ENCODE measurements around the gene DNAJC28. TPM values are rescaled to one million over a fixed set of nuclear protein-coding genes. Genes with fewer than 3 reads are reported as not detected.

The DNAJC28 gene
- total RNA-seq, 1 experiment from 2014 or later: 1.5 TPM

- intact Hi-C loops (cut with micrococcal nuclease; ENCODE audit: unreplicated experiment): no loop called here
- ChIA-PET CTCF (interaction anchor here (0.5 to 1.2 kb wide), 3 partner anchors 59 to 130 kb away, joined by 3 to 4 read pairs (median 3); no protein-coding TSS in a partner anchor), POLR2A (interaction anchor here (0.7 kb wide), 1 partner anchor 11 kb away, joined by 6 read pairs; the partner anchor contains the start of gene TMEM50B)
- Histone ChIP-seq H3K9me3 (ENCODE audit: control insufficient read depth, insufficient read depth, low read depth, low read length) (no peaks in the 10 kb centered on the region), H3K4me3 (ENCODE audit: low read depth in 2 of 2, low read length in 2 of 2) (peak overlapping the region; percentile 58 to 67), H3K36me3 (ENCODE audit: control insufficient read depth, insufficient read depth, low read length) (no peaks in the 10 kb centered on the region), H3K27me3 (ENCODE audit: control insufficient read depth, insufficient read depth, low read length) (no peaks in the 10 kb centered on the region), H3K4me1 (ENCODE audit: control insufficient read depth, insufficient read depth, low read length) (no peaks in the 10 kb centered on the region), H3K27ac (ENCODE audit: low read length) (peak overlapping the region; percentile 82)
- BruUV-seq (replicated peaks): no TSS peak
- ATAC-seq (peak; percentile 24; the same call in 1 of the 2 replicates), DNase-seq (ENCODE audit: low read depth, low spot score) (no peak)
- no peak for TF ChIP-seq REST (IDR thresholded peaks at IDR 0.05; ENCODE audit: insufficient read depth in 1 of 2, low read depth in 2 of 2, low read length in 1 of 2)
- no peak for TF ChIP-seq CTCF (IDR thresholded peaks at IDR 0.05)
- TF ChIP-seq TCF7L2 (IDR thresholded peaks at IDR 0.05; ENCODE audit: low read depth, low read length): no peak
- TF ChIP-seq SIN3A (IDR thresholded peaks at IDR 0.05; ENCODE audit: borderline replicate concordance, insufficient read depth, low read depth, low read length): no peak
- TF ChIP-seq POLR2AphosphoS5 (IDR thresholded peaks at IDR 0.05; ENCODE audit: low read depth, low read length): no peak
- in situ Hi-C loops (cut with HindIII; ENCODE audit: low pct_unique_long_range_greater_than_20kb, low sequenced_read_pairs): no loop called here
These were observed 534 bp downstream of the DNAJC28 start for GRCh38 chr21:33490991-33491372.

- TF ChIP-seq SIN3A (IDR thresholded peaks at IDR 0.05; ENCODE audit: borderline replicate concordance, insufficient read depth, low read depth, low read length) (no peak), TCF7L2 (IDR thresholded peaks at IDR 0.05; ENCODE audit: low read depth, low read length) (no peak), REST (IDR thresholded peaks at IDR 0.05; ENCODE audit: insufficient read depth in 1 of 2, low read depth in 2 of 2, low read length in 1 of 2) (no peak), CTCF (IDR thresholded peaks at IDR 0.05) (no peak), POLR2AphosphoS5 (IDR thresholded peaks at IDR 0.05; ENCODE audit: low read depth, low read length) (no peak)
- no peak overlapping the region for H3K27ac ChIP-seq (ENCODE audit: low read length)
- H3K4me1 ChIP-seq (ENCODE audit: control insufficient read depth, insufficient read depth, low read length): no peaks in the 10 kb centered on the region
- H3K36me3 ChIP-seq (ENCODE audit: control insufficient read depth, insufficient read depth, low read length): no peaks in the 10 kb centered on the region
- no peak for DNase-seq (ENCODE audit: low read depth, low spot score)
- in situ Hi-C loops (cut with HindIII; ENCODE audit: low pct_unique_long_range_greater_than_20kb, low sequenced_read_pairs) (no loop called here), intact Hi-C loops (cut with micrococcal nuclease; ENCODE audit: unreplicated experiment) (no loop called here)
- H3K27me3 ChIP-seq (ENCODE audit: control insufficient read depth, insufficient read depth, low read length): no peaks in the 10 kb centered on the region
- H3K9me3 ChIP-seq (ENCODE audit: control insufficient read depth, insufficient read depth, low read depth, low read length): no peaks in the 10 kb centered on the region
- no peak for ATAC-seq
- BruUV-seq (replicated peaks): no TSS peak
- no peak overlapping the region for H3K4me3 ChIP-seq (ENCODE audit: low read depth in 2 of 2, low read length in 2 of 2)
- CTCF ChIA-PET: no interaction called here
- POLR2A ChIA-PET: no interaction called here
These were observed 2.6 kb downstream of the DNAJC28 start for GRCh38 chr21:33488936-33489335.
